ENCODE measurements around the gene SPATS2L. TPM values are rescaled to one million over a fixed set of nuclear protein-coding genes. Genes with fewer than 3 reads are reported as not detected.

Gene SPATS2L, protein sequence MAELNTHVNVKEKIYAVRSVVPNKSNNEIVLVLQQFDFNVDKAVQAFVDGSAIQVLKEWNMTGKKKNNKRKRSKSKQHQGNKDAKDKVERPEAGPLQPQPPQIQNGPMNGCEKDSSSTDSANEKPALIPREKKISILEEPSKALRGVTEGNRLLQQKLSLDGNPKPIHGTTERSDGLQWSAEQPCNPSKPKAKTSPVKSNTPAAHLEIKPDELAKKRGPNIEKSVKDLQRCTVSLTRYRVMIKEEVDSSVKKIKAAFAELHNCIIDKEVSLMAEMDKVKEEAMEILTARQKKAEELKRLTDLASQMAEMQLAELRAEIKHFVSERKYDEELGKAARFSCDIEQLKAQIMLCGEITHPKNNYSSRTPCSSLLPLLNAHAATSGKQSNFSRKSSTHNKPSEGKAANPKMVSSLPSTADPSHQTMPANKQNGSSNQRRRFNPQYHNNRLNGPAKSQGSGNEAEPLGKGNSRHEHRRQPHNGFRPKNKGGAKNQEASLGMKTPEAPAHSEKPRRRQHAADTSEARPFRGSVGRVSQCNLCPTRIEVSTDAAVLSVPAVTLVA
- total RNA-seq = 44.2 and 45.4 TPM in 2 replicates

- intact Hi-C loops (cut with micrococcal nuclease) = loop anchor here (1.0 to 5.0 kb wide), 9 partner anchors 36 to 811 kb away; partner anchors contain the start of genes BZW1, C2orf69, CFLAR and KCTD18
Observed at GRCh38 chr2:200306196-200306930, at the start of gene SPATS2L. SPATS2L (plus strand) TSS chr2:200306693; CDS start chr2:200389245, 82,552 bp downstream.

GRCh38 chr2:200257570-200257969 lies 48.9 kb upstream of the SPATS2L start:
- intact Hi-C loops (cut with micrococcal nuclease) = no loop called here

- intact Hi-C loops (cut with micrococcal nuclease) = no loop called here
Observed at GRCh38 chr2:200258081-200258480, 48.4 kb upstream of the SPATS2L start.

DNA sequence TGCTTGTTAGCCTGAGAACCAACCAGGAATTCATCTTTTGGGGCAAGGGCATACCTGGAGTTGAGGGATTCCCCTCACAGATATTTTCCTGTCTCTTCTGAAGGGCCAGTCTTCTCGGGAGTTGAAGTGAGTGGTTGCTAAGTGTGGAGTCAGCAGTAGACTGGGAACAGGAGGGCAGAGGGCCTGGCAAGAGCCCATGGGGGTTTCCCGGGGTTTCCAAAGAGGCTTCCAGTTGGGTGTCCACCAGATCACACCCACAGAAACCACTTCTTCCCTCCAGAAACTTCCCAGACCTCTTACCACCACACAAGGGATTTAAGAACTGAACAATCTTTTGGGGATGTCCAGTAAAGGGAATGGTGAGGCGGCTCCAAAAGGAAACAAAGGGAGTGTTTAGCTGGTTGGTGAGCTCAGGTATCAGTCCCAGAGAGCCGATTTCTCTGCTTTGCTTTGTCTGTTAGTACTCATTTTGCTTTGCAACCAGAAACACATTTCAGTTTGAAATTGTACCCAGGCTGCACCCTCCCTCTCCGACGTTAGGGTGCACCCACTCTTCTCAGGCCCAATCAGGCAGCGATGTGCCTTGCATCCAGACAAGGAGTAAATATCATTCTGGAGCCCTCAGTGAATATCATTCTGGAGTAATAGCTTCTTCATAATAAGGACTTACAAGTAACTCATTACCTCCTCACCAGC lies 47.5 kb upstream of the SPATS2L start:
- intact Hi-C loops (cut with micrococcal nuclease) = no loop called here

DNA sequence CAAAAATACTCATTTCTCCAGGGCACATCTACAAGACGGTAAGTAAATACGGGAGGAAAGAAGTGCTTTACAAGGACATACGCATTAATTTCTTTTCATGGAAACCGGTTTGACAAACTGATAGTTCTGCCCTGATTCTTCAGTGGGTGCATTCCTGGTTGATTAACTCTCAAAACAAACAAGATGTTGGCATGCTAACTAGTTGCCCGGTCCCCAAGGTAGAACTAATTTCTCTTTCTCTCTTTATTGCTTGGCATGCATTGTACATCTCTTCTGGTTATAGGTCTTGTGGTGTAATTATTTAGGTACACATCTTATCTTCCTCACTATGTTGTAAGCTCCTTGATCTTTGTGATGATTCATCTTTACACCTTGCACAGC lies 46.9 kb upstream of the SPATS2L start:
- intact Hi-C loops (cut with micrococcal nuclease) = no loop called here

DNA sequence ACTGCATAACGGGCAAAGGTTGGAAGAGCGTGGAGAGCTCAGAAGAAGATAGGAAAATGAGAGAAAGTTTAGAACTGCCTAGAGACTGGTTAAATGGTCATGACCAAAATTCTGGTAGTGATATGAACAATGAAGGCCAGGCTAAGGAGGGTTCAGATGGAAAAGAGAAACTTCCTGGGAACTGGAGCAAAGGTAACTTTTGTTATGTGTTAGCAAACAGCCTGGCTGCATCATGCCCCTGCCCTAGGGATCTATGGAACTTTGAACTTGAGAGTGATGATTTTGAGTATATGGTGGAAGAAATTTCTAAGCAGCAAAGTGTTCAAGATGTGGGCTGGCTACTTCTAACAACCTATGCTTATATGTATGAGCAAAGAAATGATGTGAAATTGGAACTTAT lies 44.4 kb upstream of the SPATS2L start:
- intact Hi-C loops (cut with micrococcal nuclease) = no loop called here

- intact Hi-C loops (cut with micrococcal nuclease) = no loop called here
Observed at GRCh38 chr2:200263279-200263678, 43.2 kb upstream of the SPATS2L start.

DNA sequence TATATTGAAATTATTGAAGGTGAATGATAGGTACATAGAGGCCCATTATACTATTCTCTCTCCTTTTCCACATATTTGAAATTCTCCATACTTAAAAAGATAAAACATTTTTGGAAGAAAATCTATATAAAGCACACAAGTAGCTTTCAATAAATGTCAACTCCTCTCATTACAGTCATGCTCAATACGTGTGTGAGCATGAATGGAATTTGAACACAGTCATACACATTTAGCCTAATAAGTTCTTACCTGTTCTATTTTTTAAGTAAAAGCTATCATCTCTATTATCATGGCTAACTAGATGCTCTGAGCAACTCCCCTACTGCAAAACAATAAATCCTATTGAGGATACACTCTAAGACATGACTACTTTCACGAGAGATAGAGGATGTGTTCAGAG lies 41.9 kb upstream of the SPATS2L start:
- intact Hi-C loops (cut with micrococcal nuclease) = no loop called here

DNA sequence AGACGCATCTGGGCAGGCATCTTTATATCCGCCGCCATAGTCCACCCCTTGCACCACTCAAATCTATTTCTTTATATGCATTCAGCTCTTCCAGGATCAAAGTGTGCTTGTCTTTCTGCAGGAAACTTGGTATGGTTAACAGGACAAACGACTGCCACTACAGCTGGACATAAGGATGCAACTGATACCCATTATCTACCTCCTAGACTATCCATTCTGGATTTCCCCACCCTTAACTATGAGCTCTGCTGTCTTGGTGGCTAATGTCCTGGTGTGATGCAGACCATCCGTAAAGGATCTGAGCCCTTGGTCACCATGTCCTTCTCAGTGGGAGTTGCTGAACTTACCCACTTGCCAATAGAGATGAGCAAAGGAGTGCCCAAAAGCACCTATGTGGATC lies 40.1 kb upstream of the SPATS2L start:
- intact Hi-C loops (cut with micrococcal nuclease) = no loop called here

- intact Hi-C loops (cut with micrococcal nuclease) = no loop called here
Observed at GRCh38 chr2:200267350-200267749, 39.1 kb upstream of the SPATS2L start.

- intact Hi-C loops (cut with micrococcal nuclease) = no loop called here
Observed at GRCh38 chr2:200270732-200271131, 35.8 kb upstream of the SPATS2L start.

DNA sequence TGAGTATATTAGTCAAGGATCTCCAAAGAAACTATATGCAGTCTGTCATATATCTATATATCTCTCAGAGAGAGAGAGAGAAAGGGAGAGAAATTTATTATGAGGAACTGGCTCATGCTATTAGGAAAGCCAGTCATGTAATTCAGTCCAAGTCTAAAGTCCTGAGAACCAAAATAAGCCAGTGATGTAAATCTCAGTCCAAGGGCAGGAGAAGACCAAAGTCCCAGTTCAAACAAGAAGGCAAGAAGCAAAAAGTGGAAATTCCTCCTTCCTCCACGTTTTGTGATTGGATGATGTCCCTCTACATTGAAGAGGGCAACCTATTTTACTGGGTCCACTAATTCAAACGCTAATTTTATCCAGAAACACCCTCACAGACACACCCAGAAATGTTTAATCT lies 34.2 kb upstream of the SPATS2L start:
- intact Hi-C loops (cut with micrococcal nuclease) = no loop called here

DNA sequence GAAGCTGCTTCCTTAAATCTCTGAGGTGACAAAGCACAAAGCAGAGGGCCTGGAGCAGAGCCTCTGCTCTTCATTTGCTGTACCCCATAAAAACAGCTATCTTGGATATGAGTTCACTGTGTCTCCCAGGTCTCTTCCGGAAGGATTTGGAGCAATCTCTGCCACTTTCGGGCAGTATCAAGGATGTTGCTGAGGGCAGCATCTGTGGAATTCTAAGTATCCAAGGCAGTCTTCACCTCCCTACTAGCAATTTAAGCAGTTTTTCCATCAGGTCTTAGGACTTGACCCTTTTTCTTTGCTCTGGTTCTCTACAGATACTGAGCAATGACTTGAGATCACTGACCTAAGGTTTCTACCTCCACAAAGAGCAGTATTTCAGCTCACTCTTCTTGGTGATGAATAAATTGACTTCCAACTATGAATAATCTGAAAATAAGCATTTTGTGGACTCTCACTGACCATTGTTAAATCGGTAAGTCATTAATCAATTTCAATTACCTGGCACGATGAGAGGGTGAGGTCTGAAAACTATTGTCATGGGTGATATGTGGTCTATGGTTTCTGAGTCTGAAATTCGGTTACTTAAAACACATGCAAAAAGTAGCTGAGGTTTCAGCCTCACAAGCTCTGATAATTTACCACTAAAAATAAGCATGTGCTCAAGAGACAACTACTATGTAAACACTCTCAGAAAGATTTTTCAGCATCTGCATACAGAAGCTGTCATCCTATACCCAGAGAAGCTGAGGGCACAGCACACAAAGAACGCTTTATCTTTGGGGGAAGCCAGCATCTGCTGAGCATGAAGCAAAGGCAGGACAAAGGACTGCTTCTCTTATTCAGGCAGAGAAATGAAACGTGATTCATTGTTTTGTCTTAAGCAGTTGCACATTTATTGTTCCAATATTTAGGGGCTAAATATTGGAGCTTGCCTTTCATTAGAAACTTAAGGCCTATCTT lies 32.1 kb upstream of the SPATS2L start:
- intact Hi-C loops (cut with micrococcal nuclease) = no loop called here

GRCh38 chr2:200275295-200276013 lies 31.0 kb upstream of the SPATS2L start:
- intact Hi-C loops (cut with micrococcal nuclease) = no loop called here

GRCh38 chr2:200276472-200276871 lies 30.0 kb upstream of the SPATS2L start:
- intact Hi-C loops (cut with micrococcal nuclease) = no loop called here

- intact Hi-C loops (cut with micrococcal nuclease) = no loop called here
Observed at GRCh38 chr2:200278694-200279316, 27.7 kb upstream of the SPATS2L start.

DNA sequence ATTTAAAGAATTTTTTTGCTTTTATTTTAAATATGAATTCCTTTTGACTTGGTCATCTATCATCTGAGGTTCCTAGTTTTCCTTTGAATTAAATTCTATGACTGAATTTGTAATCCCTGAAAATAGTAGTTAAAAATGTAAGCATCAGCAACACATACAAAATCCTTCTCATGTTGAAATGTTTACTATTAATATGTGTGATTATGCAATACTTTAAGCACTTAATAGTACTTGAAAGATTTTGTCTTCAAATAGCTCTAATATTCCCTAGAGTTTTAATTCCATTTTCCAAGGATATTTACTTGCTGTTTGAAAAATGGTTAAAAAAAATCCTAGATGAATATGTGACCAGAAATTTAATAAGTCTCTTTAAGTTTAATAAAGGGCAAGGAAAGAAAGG lies 26.6 kb upstream of the SPATS2L start:
- intact Hi-C loops (cut with micrococcal nuclease) = no loop called here

- intact Hi-C loops (cut with micrococcal nuclease) = no loop called here
Observed at GRCh38 chr2:200286578-200286977, 19.9 kb upstream of the SPATS2L start.

DNA sequence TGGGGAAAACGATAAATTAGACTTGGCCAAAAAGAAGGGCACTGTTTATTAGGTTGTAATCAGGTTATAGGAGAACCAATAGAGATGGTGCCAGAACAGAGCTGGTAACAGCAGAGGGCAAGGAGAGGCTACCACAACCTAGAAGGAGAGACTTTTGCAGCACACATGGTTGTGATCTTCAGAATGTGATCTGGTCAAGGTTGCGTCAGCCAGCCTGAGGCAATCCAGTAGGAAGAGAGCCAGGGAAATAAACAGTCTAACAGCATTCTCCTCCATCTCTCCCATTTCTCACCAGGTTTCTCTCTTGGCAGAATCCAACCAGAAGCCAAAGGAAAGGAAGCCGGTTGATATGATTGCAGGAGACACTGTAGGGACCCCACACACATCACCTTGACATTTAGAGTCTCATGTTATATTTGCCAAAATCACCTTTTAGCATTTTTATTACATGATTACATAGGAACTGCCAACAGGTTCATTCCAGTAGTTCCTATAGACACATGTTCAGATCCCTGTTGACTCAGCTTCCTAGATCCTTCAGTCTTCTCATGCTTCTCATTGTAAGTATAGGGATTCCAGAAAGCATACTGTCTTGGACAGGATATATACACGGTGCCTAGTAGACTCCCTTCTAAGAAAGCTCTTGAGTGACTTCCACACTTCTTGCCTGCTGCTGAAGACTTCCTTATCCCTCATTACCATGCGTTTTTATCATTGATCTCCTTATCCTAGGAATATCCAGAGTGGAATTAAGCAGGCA lies 17.6 kb upstream of the SPATS2L start:
- intact Hi-C loops (cut with micrococcal nuclease) = no loop called here

Measured in T-helper 1 cell treated with Interleukin-12 subunit alpha and Interleukin-12 subunit beta and Interleukin-4 antibody, amounts not matched to agents 30 ng/mL and 1 ng/mL, for 36 hours (primary cell).